RWPE2 (cell line): ENCODE data around the gene SIGLEC12.

Source experiments
- ATAC-seq: fragments of 200-7000 bp; cut with Tn5 transposase; 3 replicates; pipeline ENCODE4 v1.9.1; 2021; ENCODE audit warnings: low read depth
- DNase-seq: peaks from one replicate; pipeline ENCODE4 v3.0.0-alpha.2; 2020; ENCODE audit warnings: low spot score
- H3K27ac ChIP-seq: fragments of 450-650 bp; 2 replicates; pipeline ENCODE4 v1.5.1; 2017; ENCODE audit warnings: mild to moderate bottlenecking; ENCODE audit not compliant: poor library complexity, severe bottlenecking
- H3K27me3 ChIP-seq: fragments of 250-450 bp; sonication (Bioruptor Pico); 2 replicates; pipeline ENCODE4 v1.5.1; 2021; ENCODE audit warnings: mild to moderate bottlenecking, moderate library complexity; ENCODE audit not compliant: insufficient read depth, poor library complexity, severe bottlenecking
- H3K36me3 ChIP-seq: fragments of 250-450 bp; sonication (Bioruptor Pico); 2 replicates; pipeline ENCODE4 v1.5.1; 2020; ENCODE audit warnings: low read depth, mild to moderate bottlenecking, moderate library complexity
- H3K4me1 ChIP-seq: fragments of 250-450 bp; sonication (Bioruptor Pico); 2 replicates; pipeline ENCODE4 v1.5.1; 2021; ENCODE audit warnings: mild to moderate bottlenecking, moderate library complexity; ENCODE audit not compliant: insufficient read depth, poor library complexity, severe bottlenecking
- H3K4me3 ChIP-seq: fragments of 250-450 bp; sonication (Bioruptor Pico); 2 replicates; pipeline ENCODE4 v1.5.1; 2021; ENCODE audit warnings: mild to moderate bottlenecking, moderate library complexity; ENCODE audit not compliant: severe bottlenecking
- H3K9me3 ChIP-seq: fragments of 250-450 bp; sonication (Bioruptor Pico); 2 replicates; pipeline ENCODE4 v1.5.1; 2021; ENCODE audit warnings: mild to moderate bottlenecking, moderate library complexity; ENCODE audit not compliant: severe bottlenecking
- TF ChIP-seq, protein P1 (sequence below): fragments of 450-650 bp; IDR thresholded peaks from one replicate; pipeline ENCODE4 v1.5.1; 2017; ENCODE audit warnings: mild to moderate bottlenecking, moderate library complexity; ENCODE audit not compliant: poor library complexity, severe bottlenecking

Gene SIGLEC12

DNA sequence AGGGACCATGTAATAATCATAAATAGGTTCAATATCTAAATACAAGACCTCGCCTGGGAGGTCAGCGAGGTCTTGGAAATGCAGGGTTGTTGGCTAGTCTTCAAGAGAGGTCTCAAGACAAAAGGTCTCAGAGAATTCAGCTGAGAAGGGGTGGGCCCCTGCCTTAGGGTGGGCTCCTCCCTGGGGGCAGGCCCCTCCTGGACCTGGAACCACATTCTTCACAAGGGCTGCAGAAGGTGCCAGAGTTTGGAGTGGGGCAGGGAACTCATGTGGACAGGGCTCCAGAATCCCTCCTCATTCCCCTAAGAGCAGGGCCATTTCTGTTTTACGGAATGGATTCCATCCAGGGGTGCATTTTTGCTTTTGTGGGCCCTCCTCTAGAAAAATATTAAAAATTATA lies 13.1 kb downstream of the SIGLEC12 start:
- TF ChIP-seq, protein P1, sequence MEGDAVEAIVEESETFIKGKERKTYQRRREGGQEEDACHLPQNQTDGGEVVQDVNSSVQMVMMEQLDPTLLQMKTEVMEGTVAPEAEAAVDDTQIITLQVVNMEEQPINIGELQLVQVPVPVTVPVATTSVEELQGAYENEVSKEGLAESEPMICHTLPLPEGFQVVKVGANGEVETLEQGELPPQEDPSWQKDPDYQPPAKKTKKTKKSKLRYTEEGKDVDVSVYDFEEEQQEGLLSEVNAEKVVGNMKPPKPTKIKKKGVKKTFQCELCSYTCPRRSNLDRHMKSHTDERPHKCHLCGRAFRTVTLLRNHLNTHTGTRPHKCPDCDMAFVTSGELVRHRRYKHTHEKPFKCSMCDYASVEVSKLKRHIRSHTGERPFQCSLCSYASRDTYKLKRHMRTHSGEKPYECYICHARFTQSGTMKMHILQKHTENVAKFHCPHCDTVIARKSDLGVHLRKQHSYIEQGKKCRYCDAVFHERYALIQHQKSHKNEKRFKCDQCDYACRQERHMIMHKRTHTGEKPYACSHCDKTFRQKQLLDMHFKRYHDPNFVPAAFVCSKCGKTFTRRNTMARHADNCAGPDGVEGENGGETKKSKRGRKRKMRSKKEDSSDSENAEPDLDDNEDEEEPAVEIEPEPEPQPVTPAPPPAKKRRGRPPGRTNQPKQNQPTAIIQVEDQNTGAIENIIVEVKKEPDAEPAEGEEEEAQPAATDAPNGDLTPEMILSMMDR: no peak
- H3K36me3 ChIP-seq: no peaks in the 10 kb centered on the region
- ATAC-seq (no peak), DNase-seq (no peak)
- H3K4me1 ChIP-seq: no peaks in the 10 kb centered on the region
- no peaks in the 10 kb centered on the region for H3K27me3 ChIP-seq
- H3K4me3 ChIP-seq: no peak overlapping the region
- H3K27ac ChIP-seq: no peak overlapping the region
- H3K9me3 ChIP-seq: no peaks in the 10 kb centered on the region

DNA sequence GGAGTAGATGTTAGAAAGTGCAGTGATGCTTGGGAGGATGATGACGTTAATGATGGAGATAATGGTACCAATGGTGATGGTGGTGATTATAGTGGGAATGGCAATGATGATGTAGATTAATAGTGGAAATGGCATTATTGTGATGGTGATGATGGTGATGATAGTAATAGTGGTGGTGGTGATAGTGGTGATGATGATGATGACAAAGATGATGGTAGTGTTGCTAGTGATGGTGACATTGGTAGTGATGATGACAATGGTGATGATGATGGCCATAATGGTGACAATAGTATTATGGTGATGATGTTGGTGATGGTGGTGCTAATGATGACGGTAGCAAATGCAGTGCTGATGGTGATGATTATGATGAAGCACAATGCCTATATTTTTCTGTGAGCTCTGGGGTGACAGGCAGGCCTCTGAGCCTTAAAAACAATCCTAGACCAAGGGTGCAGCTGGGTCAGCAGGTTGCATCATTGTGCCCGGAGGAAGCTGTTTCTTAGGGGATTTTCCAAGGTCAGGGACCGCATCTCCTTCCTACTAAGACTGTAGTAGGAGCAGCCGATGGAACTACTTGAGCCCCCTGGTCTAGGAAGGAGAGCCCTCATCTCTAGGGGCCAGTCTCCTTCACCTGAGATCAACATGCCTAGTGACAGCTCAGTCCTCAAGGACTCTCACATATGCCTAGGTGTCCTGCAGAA lies 15.5 kb downstream of the SIGLEC12 start:
- ATAC-seq (no peak), DNase-seq (no peak)
- H3K36me3 ChIP-seq: no peaks in the 10 kb centered on the region
- H3K27ac ChIP-seq: no peak overlapping the region
- H3K4me1 ChIP-seq: no peaks in the 10 kb centered on the region
- H3K4me3 ChIP-seq: no peak overlapping the region
- H3K9me3 ChIP-seq: no peaks in the 10 kb centered on the region
- H3K27me3 ChIP-seq: no peaks in the 10 kb centered on the region
- TF ChIP-seq, protein P1: no peak

- Histone ChIP-seq H3K36me3 (no peaks in the 10 kb centered on the region), H3K27me3 (no peaks in the 10 kb centered on the region), H3K4me1 (no peaks in the 10 kb centered on the region), H3K4me3 (no peak overlapping the region), H3K9me3 (no peaks in the 10 kb centered on the region), H3K27ac (no peak overlapping the region)
- DNase-seq (no peak), ATAC-seq (no peak)
- TF ChIP-seq, protein P1: no peak
Measured at GRCh38 chr19:51480590-51480989, 21.0 kb downstream of the SIGLEC12 start.

DNA sequence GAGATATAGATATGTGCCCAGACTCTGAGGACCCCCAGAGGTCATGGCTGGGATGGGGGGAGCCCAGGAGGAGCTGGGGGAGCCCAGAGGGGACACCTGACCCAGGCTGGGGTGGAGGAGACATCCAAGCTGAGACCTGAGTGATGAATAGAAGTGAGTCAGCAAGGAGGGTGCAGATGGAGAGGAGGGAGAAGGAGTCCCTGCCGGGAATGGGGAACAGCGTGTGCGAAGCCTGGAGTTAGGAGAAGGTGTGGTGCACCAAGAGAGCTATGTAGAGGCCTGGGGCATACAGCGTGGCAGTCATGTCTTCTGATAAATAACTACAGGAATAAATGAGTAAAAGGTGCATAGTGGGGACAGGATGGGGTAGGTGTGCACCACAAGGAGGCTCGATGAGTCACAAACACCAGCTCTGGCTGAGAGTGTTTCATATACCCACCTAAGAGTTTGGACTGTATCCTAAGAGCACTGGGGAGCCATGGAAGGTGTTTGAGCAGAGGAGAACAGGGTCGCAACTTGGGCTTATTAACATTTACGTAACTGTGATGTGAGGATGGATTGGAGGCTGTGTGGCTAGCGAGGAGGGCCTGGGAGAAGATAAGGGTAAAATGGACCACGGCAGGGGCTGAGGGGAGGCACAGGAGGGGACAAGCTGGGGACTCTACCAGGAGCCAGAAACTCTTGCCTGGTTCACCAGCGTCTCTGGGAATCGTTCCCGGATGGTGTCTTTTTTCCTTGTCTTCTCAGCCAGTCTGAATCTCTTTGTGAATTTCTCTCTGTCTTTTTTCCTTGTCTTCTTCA lies 21.9 kb downstream of the SIGLEC12 start:
- TF ChIP-seq, protein P1: no peak
- ATAC-seq (no peak), DNase-seq (no peak)
- H3K27ac ChIP-seq: no peak overlapping the region
- H3K9me3 ChIP-seq: no peaks in the 10 kb centered on the region
- no peaks in the 10 kb centered on the region for H3K27me3 ChIP-seq
- H3K36me3 ChIP-seq: no peaks in the 10 kb centered on the region
- H3K4me1 ChIP-seq: no peaks in the 10 kb centered on the region
- H3K4me3 ChIP-seq: no peak overlapping the region
